Measurements from ENCODE around the gene HMCN2. TPM values are rescaled to one million over a fixed set of nuclear protein-coding genes. Genes with fewer than 3 reads are reported as not detected.
A peak's percentile ranks its signal among the peaks of the same experiment; 100 is the strongest.

The HMCN2 gene
- total RNA-seq, 1 donor from 2014 or later, result not detected

DNA sequence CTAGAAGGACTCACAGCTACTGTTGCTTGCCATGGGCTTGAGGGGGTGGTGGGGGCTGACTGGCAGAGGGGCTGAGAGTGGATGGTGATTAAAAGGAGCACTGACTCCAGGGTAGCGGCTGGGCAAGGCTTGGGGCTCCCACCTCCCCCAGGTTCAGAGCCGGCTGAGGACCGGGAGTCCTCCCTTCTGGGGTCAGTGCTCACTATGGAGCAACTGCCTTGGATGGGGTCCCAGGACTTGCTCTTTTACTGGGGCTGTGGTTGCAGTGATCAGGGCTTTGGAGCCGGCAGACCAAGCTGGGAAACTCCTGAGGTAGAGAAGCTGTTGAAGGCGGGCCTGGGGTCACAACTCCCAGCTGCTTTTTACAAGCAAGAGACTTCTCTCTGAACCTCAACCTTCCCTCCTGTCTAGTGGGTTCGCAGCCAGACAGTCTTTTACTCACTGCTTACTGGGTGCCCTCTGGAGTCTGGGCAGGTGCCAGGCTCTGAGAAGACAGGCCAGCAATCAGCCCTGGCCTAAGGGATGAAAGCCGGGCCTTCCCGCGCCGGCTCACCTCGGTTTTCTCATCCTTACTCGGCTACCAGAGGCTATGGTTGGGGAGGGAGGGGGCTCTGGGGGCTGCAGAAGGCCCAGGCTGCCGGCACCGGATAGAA lies 178.4 kb downstream of the HMCN2 start:
- Mint-ChIP-seq H3K4me3 (peak overlapping the region; percentile 24), H3K36me3 (ENCODE audit: low read depth) (peaks cover 1% of the 10 kb centered on the region), H3K27me3 (peaks cover 27% of the 10 kb centered on the region), H3K27ac (no peak overlapping the region), H3K9me3 (peaks cover 3% of the 10 kb centered on the region), H3K4me1 (no peaks in the 10 kb centered on the region)
- ATAC-seq (ENCODE audit: low read depth) (no peak), DNase-seq (no peak)
- ChIA-PET POLR2A (interaction anchor here (0.5 to 0.6 kb wide), 2 partner anchors 163 to 1658 kb away, joined by 3 to 9 read pairs; no protein-coding TSS in a partner anchor), CTCF (no interaction called here)
- TF ChIP-seq, protein P1, sequence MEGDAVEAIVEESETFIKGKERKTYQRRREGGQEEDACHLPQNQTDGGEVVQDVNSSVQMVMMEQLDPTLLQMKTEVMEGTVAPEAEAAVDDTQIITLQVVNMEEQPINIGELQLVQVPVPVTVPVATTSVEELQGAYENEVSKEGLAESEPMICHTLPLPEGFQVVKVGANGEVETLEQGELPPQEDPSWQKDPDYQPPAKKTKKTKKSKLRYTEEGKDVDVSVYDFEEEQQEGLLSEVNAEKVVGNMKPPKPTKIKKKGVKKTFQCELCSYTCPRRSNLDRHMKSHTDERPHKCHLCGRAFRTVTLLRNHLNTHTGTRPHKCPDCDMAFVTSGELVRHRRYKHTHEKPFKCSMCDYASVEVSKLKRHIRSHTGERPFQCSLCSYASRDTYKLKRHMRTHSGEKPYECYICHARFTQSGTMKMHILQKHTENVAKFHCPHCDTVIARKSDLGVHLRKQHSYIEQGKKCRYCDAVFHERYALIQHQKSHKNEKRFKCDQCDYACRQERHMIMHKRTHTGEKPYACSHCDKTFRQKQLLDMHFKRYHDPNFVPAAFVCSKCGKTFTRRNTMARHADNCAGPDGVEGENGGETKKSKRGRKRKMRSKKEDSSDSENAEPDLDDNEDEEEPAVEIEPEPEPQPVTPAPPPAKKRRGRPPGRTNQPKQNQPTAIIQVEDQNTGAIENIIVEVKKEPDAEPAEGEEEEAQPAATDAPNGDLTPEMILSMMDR (IDR thresholded peaks at IDR 0.05), result no peak
- intact Hi-C loops (cut with micrococcal nuclease), result no loop called here

DNA sequence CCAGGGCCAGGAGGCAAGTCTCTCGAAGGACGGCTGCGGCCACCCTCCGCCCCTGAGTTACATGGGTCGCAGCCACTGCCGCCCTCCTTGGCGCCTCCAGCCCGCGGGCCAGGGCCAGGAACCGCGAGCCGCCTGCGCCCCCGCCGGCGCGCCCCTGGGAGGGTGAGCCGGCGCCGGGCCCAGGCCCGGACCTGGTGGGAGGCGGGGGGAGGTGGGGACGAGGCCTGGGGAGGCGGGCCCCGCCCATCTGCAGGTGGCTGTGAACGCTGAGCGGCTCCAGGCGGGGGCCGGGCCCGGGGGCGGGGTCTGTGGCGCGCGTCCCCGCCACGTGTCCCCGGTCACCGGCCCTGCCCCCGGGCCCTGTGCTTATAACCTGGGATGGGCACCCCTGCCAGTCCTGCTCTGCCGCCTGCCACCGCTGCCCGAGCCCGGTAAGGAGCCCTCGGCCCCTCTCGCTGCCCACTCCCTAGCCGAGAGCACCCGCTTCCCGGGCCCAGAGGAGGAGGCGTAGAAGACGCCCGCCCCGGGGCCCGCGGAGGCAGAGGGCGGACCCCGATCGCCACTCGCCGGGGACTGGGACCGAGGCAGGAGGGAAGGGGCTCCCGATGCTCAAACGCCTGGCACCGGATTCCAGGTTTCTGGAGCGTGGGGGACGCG lies 179.1 kb downstream of the HMCN2 start, which contains the start of gene ASS1:
Gene ASS1, plus strand, starts transcription at position 397 of the 657 bp plus-strand sequence. CDS start 7,268 bp downstream, outside the sequence.
- TF ChIP-seq, protein P1 (IDR thresholded peaks at IDR 0.05), result no peak
- intact Hi-C loops (cut with micrococcal nuclease), result no loop called here
- no peak within 1 kb of the TSS for H3K27ac Mint-ChIP-seq

DNA sequence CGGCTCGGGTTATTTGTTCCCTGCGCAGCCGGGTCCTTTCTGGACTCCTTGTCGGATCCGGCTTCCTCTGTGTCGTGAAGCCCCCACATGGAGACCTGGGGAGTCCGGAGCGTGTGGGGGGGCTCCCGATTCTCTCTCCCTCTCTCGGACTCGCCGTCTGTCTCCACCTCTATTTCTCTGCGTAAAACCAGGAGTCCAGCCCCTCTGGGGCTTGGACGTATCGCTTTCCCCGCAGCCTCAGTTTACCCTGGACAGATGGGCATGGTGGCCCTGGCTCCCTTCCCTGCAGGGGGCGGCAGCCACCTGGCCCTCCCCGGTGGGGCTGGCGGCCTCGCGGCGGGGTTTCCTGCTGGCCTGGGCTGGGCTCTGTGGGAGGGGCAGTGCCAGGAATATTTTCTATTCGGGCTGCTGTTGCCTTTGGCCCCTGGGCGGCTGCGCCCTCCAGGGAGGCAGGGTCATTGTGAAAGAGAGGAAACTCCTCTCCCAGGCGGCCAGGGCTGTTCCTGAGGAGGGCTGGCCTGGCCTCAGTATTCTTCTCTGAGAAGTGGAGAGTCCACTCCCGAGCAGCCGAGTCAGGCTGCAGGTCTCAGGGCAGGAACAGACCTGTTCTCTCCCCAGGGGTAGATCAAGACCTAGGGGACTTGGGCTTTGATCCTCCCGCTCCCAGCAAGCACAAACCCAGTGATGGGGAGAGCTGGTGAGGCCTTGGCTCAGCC lies 179.9 kb downstream of the HMCN2 start:
- H3K27me3 Mint-ChIP-seq, result peaks cover 29% of the 10 kb centered on the region
- POLR2A ChIA-PET, result no interaction called here

More for the DNA sequence above, 179.1 kb downstream of the HMCN2 start, which contains the start of gene ASS1:
- Mint-ChIP-seq H3K36me3 (ENCODE audit: low read depth) (peaks cover 1% of the 10 kb centered on the region), H3K9me3 (peaks cover 3% of the 10 kb centered on the region), H3K4me3 (peak within 1 kb of the TSS; percentile 62), H3K4me1 (no peaks in the 10 kb centered on the region), H3K27me3 (peaks cover 27% of the 10 kb centered on the region)
- ATAC-seq (ENCODE audit: low read depth) (peak; percentile 93), DNase-seq (peak; percentile 46)
- POLR2A ChIA-PET, result no interaction called here
- CTCF ChIA-PET, result no interaction called here

DNA sequence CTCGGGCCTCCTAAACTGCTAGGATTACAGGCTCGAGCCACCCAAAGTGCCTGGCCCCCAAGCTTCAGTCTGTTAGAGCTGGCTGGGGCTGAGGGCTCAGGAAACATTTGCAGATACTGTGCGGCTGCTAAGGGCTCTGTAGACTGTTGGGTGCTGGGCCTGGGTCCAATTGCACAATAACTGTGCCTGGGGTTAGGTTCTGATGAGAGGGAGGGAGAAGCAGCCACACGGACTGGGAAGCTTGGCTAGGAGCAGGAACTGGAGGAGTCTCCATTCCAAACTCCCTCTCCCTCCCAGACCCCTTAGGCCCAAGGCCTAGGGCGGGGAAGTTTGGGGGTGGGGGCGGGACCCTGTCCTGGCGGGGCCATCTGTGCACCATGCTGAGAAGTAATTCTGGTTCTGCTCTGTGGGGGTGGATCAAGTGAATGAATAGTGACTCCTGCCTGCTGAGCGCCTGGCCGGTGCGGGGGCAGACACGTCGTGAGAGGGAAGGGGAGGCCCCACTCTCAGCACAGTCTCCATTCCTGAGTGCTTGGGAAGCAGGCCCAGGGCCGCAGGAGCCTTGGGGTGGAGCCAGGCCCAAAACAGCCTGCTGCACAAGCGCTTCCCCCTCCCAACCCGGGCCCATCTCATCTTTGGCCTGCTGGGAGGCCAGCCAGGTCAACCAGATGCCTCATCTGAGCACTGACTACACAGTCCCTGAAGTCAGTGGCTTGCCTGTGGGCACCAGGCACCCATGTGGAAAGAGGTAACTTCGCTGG lies 180.7 kb downstream of the HMCN2 start:
- H3K27ac Mint-ChIP-seq, result no peak overlapping the region
- no peaks in the 10 kb centered on the region for H3K4me1 Mint-ChIP-seq
- H3K4me3 Mint-ChIP-seq, result peak overlapping the region; percentile 62
- H3K27me3 Mint-ChIP-seq, result peaks cover 34% of the 10 kb centered on the region
- ATAC-seq (ENCODE audit: low read depth) (no peak), DNase-seq (no peak)
- CTCF ChIA-PET, result no interaction called here
- H3K36me3 Mint-ChIP-seq (ENCODE audit: low read depth), result no peaks in the 10 kb centered on the region
- POLR2A ChIA-PET, result no interaction called here
- TF ChIP-seq, protein P1 (IDR thresholded peaks at IDR 0.05), result no peak
- H3K9me3 Mint-ChIP-seq, result peaks cover 2% of the 10 kb centered on the region
- intact Hi-C loops (cut with micrococcal nuclease), result no loop called here

More for the DNA sequence above, 179.9 kb downstream of the HMCN2 start:
- Mint-ChIP-seq H3K4me1 (no peaks in the 10 kb centered on the region), H3K27ac (no peak overlapping the region), H3K36me3 (ENCODE audit: low read depth) (peaks cover 1% of the 10 kb centered on the region), H3K9me3 (peaks cover 3% of the 10 kb centered on the region), H3K4me3 (peak overlapping the region; percentile 62)
- no peak for DNase-seq
- intact Hi-C loops (cut with micrococcal nuclease), result no loop called here
- no peak for ATAC-seq (ENCODE audit: low read depth)
- TF ChIP-seq, protein P1 (IDR thresholded peaks at IDR 0.05), result no peak
- CTCF ChIA-PET, result no interaction called here

Data from activated B cell treated with CpG ODN at 0.5 μM for 24 hours (primary cell).